ENCODE measurements around the gene WNK1. TPM values are rescaled to one million over a fixed set of nuclear protein-coding genes. Genes with fewer than 3 reads are reported as not detected.

The WNK1 gene
- total RNA-seq, 4 donors from 2014 or later, result 222 to 407 (median 322) TPM

DNA sequence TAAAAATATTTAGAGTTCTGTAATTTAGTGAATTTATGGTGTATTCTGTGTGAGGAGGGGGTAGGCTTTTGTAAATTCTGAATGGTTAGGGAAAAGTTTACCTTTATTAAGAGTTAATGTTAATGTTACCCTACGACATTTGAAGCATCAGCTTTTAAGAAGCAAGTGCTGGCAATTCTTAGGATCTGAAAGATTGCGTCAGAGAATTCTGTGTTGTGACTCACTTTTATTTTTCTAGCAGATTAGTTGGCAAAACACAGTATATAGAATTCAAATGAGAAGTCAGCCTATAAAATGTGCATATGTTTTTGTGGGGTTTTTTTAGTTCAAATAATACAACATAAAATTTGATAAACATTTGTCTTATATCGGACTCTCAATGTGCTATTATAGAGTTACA, 99.5 kb downstream of the WNK1 start:
- TF ChIP-seq, protein P1, sequence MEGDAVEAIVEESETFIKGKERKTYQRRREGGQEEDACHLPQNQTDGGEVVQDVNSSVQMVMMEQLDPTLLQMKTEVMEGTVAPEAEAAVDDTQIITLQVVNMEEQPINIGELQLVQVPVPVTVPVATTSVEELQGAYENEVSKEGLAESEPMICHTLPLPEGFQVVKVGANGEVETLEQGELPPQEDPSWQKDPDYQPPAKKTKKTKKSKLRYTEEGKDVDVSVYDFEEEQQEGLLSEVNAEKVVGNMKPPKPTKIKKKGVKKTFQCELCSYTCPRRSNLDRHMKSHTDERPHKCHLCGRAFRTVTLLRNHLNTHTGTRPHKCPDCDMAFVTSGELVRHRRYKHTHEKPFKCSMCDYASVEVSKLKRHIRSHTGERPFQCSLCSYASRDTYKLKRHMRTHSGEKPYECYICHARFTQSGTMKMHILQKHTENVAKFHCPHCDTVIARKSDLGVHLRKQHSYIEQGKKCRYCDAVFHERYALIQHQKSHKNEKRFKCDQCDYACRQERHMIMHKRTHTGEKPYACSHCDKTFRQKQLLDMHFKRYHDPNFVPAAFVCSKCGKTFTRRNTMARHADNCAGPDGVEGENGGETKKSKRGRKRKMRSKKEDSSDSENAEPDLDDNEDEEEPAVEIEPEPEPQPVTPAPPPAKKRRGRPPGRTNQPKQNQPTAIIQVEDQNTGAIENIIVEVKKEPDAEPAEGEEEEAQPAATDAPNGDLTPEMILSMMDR (IDR thresholded peaks at IDR 0.05), result no peak
- ATAC-seq (ENCODE audit: low FRiP score), result peak; percentile 33
- DNase-seq (ENCODE audit: low spot score), result no peak

DNA sequence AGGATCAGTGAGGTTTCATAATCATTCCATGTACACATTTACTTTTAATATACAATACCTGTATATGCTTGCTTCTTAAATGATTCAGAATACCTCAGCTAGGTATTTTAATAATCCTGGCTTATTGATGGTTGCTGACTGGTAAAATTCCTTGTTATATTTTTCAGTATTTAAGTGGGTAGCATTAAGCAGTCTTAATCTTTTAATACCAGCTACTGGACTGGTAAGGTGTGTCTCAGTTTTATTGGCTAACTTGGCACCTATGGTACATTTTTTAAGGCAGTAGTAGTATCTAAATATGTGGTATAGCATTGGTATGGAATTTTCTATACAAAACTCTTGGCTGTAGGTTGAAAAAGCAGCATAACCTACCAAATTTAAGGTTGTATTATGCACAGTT, 100.5 kb downstream of the WNK1 start:
- TF ChIP-seq, protein P1 (IDR thresholded peaks at IDR 0.05), result no peak
- no peak for DNase-seq (ENCODE audit: low spot score)
- no peak for ATAC-seq (ENCODE audit: low FRiP score)

DNA sequence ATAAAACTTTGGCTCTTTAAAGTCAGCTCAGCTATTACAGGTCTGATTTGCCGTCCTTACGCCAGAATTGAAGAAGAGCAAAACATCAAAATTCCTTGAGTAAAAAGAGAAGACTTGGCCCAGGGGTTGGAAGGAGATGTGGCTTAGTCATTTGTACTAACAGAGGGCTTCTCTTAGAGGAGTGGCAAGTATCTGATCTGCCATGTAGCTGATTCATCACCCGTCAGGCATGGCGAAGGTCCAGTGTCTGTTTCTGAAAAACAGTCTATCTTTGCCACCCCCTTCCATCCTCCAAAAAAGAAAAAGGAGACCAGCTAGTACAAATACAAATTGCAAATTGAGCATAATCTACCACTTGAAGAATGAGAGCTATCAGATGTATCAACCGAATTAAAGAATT, 105.2 kb downstream of the WNK1 start:
- TF ChIP-seq, protein P1 (IDR thresholded peaks at IDR 0.05), result no peak
- ATAC-seq (ENCODE audit: low FRiP score) (peak; percentile 96), DNase-seq (ENCODE audit: low spot score) (peak; percentile 29)

DNA sequence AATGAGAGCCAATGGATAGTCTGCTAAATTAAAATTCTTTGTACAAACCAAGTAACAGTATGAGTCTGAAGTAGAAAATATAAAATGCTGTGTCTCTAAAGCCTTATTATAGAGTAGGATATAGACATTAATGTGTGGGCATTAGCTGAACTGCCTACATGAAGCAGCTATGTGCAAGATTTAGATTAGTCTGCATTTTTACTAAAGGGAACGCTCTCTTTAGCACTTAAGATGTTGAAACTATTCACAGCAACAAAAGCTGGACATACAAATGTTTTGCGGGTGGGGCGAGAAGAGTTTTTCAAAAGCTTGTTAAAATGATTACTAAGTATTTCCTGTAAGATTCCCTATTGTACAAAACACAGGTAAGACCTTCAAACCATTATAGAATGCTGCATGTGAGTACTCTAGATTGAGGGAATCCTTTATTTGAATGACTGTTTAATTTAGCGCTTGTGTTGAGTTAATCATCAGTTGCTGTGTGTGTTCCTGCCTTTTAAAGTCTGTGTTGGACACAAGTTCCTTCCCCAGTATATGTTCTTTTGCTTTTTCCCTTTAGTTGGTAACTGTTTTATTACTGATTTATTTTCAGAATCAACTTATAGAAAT, 110.0 kb downstream of the WNK1 start:
- no peak for ATAC-seq (ENCODE audit: low FRiP score)
- no peak for DNase-seq (ENCODE audit: low spot score)
- TF ChIP-seq, protein P1 (IDR thresholded peaks at IDR 0.05), result no peak

DNA sequence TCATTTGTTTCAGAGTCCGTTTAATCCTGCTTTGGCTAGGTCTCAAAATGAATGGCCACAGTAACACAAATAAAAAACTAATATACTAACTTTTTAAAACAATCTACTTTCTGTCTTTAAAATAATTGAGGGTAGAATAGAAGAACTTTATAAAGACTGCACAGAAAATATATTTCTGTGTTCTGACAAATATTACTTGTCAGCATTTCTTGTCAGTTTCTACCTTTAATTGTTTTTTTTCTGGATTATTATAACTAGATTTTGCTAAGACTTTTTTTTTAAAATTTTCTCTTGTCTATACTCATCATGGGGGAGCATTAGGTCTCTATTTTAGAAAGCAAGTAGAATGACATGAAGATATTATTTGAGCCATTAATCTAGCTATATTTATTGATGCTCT, 110.9 kb downstream of the WNK1 start:
- ATAC-seq (ENCODE audit: low FRiP score) (no peak), DNase-seq (ENCODE audit: low spot score) (no peak)
- TF ChIP-seq, protein P1 (IDR thresholded peaks at IDR 0.05), result no peak

DNA sequence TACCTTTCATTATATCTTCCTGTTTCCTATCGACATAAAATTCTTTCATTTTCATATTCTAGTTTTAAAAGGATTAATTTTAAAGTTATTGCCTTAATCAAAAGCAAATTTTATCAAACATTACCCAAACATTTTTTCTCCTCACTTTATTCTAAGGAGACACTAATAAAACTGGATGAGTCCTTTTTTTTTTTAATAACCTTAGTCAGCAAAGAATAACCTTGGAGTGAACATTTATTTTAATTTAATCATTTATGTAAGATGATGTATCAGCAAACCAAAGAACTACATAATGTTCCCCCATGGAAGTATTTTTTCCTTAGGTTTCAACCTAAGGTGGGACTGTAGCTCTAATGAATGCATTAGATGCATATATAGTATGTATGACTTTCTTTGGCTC, 113.2 kb downstream of the WNK1 start:
- DNase-seq (ENCODE audit: low spot score) (no peak), ATAC-seq (ENCODE audit: low FRiP score) (no peak)
- TF ChIP-seq, protein P1 (IDR thresholded peaks at IDR 0.05), result no peak

DNA sequence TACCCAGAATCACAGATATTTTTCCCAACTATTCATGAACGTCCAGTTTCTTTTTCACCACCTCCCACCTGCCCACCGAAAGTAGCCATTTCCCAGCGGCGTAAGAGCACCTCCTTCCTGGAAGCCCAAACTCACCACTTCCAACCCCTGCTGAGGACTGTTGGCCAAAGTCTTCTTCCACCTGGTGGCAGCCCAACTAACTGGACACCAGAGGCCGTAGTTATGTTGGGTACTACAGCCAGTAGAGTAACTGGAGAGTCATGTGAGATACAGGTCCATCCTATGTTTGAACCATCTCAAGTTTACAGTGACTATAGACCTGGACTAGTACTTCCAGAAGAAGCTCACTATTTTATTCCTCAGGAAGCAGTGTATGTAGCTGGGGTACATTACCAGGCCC, 115.5 kb downstream of the WNK1 start:
- TF ChIP-seq, protein P1 (IDR thresholded peaks at IDR 0.05), result no peak
- no peak for DNase-seq (ENCODE audit: low spot score)
- no peak for ATAC-seq (ENCODE audit: low FRiP score)
